SH-SY5Y (cell line): ENCODE results near the gene RIGI.

Experiments
- GATA2 ChIP-seq: IDR thresholded peaks from 2 replicates; pipeline ENCODE4 v1.6.1; 2011; ENCODE audit warnings: mild to moderate bottlenecking, low read depth, low read length
- GATA3 ChIP-seq: IDR thresholded peaks from 2 replicates; pipeline ENCODE4 v1.6.1; 2011; ENCODE audit warnings: low read depth, mild to moderate bottlenecking, low read length, moderate library complexity

RIGI gene

GRCh38 chr9:32501868-32502267 lies 24.1 kb downstream of the RIGI start:
- TF ChIP-seq GATA3 (no peak), GATA2 (no peak)

- TF ChIP-seq GATA3, result no peak
- no peak for TF ChIP-seq GATA2
Observed at GRCh38 chr9:32500768-32501167, 25.2 kb downstream of the RIGI start.

GRCh38 chr9:32497921-32498320 lies 28.1 kb downstream of the RIGI start:
- TF ChIP-seq GATA2 (no peak), GATA3 (no peak)

GRCh38 chr9:32490601-32491000 lies 35.4 kb downstream of the RIGI start:
- TF ChIP-seq GATA2 (no peak), GATA3 (no peak)

GRCh38 chr9:32487981-32488380 lies 38.0 kb downstream of the RIGI start:
- TF ChIP-seq GATA3 (no peak), GATA2 (no peak)

- TF ChIP-seq GATA2, result no peak
- TF ChIP-seq GATA3, result no peak
Observed at GRCh38 chr9:32486839-32487562, 39.0 kb downstream of the RIGI start.

- no peak for TF ChIP-seq GATA3
- no peak for TF ChIP-seq GATA2
Observed at GRCh38 chr9:32483343-32483742, 42.7 kb downstream of the RIGI start.
